Osteocyte (in vitro differentiated cells): ENCODE measurements around the gene EPS8L2. TPM values are rescaled to one million over a fixed set of nuclear protein-coding genes. Genes with fewer than 3 reads are reported as not detected.
A peak's percentile ranks its signal among the peaks of the same experiment; 100 is the strongest.

Source experiments
- DNase-seq: peaks from one replicate; pipeline ENCODE4 v3.0.0; 2021; ENCODE audit warnings: mixed read lengths; ENCODE audit not compliant: unreplicated experiment; ENCODE audit errors: extremely low spot score
- H3K27ac Mint-ChIP-seq: one replicate; pipeline ENCODE4 v1.8.0; 2021; ENCODE audit warnings: mild to moderate bottlenecking, mixed read lengths; ENCODE audit not compliant: unreplicated experiment
- H3K27me3 Mint-ChIP-seq: one replicate; pipeline ENCODE4 v1.8.0; 2021; ENCODE audit warnings: mixed read lengths; ENCODE audit not compliant: unreplicated experiment
- H3K36me3 Mint-ChIP-seq: one replicate; pipeline ENCODE4 v1.8.0; 2021; ENCODE audit warnings: mixed read lengths; ENCODE audit not compliant: unreplicated experiment
- H3K4me1 Mint-ChIP-seq: one replicate; pipeline ENCODE4 v1.8.0; 2021; ENCODE audit warnings: mixed read lengths; ENCODE audit not compliant: unreplicated experiment
- H3K4me3 Mint-ChIP-seq: one replicate; pipeline ENCODE4 v1.8.0; 2021; ENCODE audit warnings: mild to moderate bottlenecking, moderate library complexity, mixed read lengths; ENCODE audit not compliant: unreplicated experiment
- H3K9me3 Mint-ChIP-seq: one replicate; pipeline ENCODE4 v1.8.0; 2021; ENCODE audit warnings: mixed read lengths; ENCODE audit not compliant: unreplicated experiment
- CTCF ChIP-seq: fragments of 200-600 bp; sonication (generic); IDR thresholded peaks from 2 replicates; pipeline ENCODE4 v1.5.0; 2021; ENCODE audit warnings: antibody characterized with exemption, mild to moderate bottlenecking, moderate library complexity
- total RNA-seq: library from RNA; stranded (reverse); gene quantifications from 2 replicates; pipeline ENCODE4 v1.2.1, GENCODE V29; 2021

The EPS8L2 gene
- total RNA-seq, 1 donor from 2014 or later: 39.3 TPM

GRCh38 chr11:701741-702461 is 4.1 kb upstream of the EPS8L2 start:
- no peak for DNase-seq
- H3K36me3 Mint-ChIP-seq: peaks cover 11% of the 10 kb centered on the region
- no peak for TF ChIP-seq CTCF
- H3K4me1 Mint-ChIP-seq: peaks cover 55% of the 10 kb centered on the region
- H3K27me3 Mint-ChIP-seq: no peaks in the 10 kb centered on the region
- no peaks in the 10 kb centered on the region for H3K9me3 Mint-ChIP-seq
- no peak overlapping the region for H3K4me3 Mint-ChIP-seq
- no peak overlapping the region for H3K27ac Mint-ChIP-seq

- H3K27me3 Mint-ChIP-seq: no peaks in the 10 kb centered on the region
- H3K4me1 Mint-ChIP-seq: peaks cover 55% of the 10 kb centered on the region
These were observed 3.3 kb upstream of the EPS8L2 start for GRCh38 chr11:702462-703461.

GRCh38 chr11:703506-703905 is 2.5 kb upstream of the EPS8L2 start:
- Mint-ChIP-seq H3K9me3 (no peaks in the 10 kb centered on the region), H3K36me3 (peaks cover 9% of the 10 kb centered on the region), H3K4me1 (peaks cover 52% of the 10 kb centered on the region), H3K27ac (peak overlapping the region; percentile 57), H3K27me3 (no peaks in the 10 kb centered on the region), H3K4me3 (no peak overlapping the region)
- no peak for DNase-seq
- no peak for TF ChIP-seq CTCF

More at GRCh38 chr11:702462-703461, 3.3 kb upstream of the EPS8L2 start:
- no peak for TF ChIP-seq CTCF
- no peak overlapping the region for H3K4me3 Mint-ChIP-seq
- H3K9me3 Mint-ChIP-seq: no peaks in the 10 kb centered on the region
- H3K27ac Mint-ChIP-seq: peak overlapping the region; percentile 57
- H3K36me3 Mint-ChIP-seq: peaks cover 11% of the 10 kb centered on the region
- DNase-seq: no peak

- Mint-ChIP-seq H3K9me3 (no peaks in the 10 kb centered on the region), H3K4me3 (no peak overlapping the region), H3K27me3 (no peaks in the 10 kb centered on the region), H3K36me3 (peaks cover 5% of the 10 kb centered on the region), H3K27ac (peak overlapping the region; percentile 57), H3K4me1 (peaks cover 46% of the 10 kb centered on the region)
- no peak for DNase-seq
- TF ChIP-seq CTCF: no peak
These were observed 1.8 kb upstream of the EPS8L2 start for GRCh38 chr11:704228-704674.
